HG03159 (cell line): ENCODE data around the gene SLFNL1.

ENCODE experiments used
- ATAC-seq: cut with Tn5 transposase; IDR thresholded peaks from one replicate; pipeline ENCODE4 v1.9.1; 2021; ENCODE audit warnings: mild to moderate bottlenecking, moderate library complexity; ENCODE audit not compliant: unreplicated experiment

SLFNL1 gene

GRCh38 chr1:41020654-41021053 is 871 bp downstream of the SLFNL1 start:
- no peak for ATAC-seq

- ATAC-seq, result no peak
These were observed 1.4 kb downstream of the SLFNL1 start for GRCh38 chr1:41020109-41020576.

GRCh38 chr1:41019353-41019745 is 2.2 kb downstream of the SLFNL1 start:
- ATAC-seq, result no peak

GRCh38 chr1:41018018-41018410 is 3.5 kb downstream of the SLFNL1 start:
- no peak for ATAC-seq

- ATAC-seq, result no peak
These were observed 4.1 kb downstream of the SLFNL1 start for GRCh38 chr1:41017141-41018017.

- no peak for ATAC-seq
These were observed 5.5 kb downstream of the SLFNL1 start for GRCh38 chr1:41015897-41016470.

GRCh38 chr1:41015281-41015896 is 6.1 kb downstream of the SLFNL1 start:
- no peak for ATAC-seq

GRCh38 chr1:41014871-41015270 is 6.7 kb downstream of the SLFNL1 start:
- ATAC-seq, result no peak

GRCh38 chr1:41013796-41014195 is 7.7 kb downstream of the SLFNL1 start:
- no peak for ATAC-seq

GRCh38 chr1:41013024-41013423 is 8.5 kb downstream of the SLFNL1 start:
- ATAC-seq, result no peak

GRCh38 chr1:41010345-41010744 is 11.2 kb downstream of the SLFNL1 start:
- no peak for ATAC-seq

GRCh38 chr1:41009466-41009865 is 12.1 kb downstream of the SLFNL1 start:
- ATAC-seq, result no peak

GRCh38 chr1:41006942-41007865 is 14.3 kb downstream of the SLFNL1 start:
- ATAC-seq, result no peak

GRCh38 chr1:41005876-41006275 is 15.6 kb downstream of the SLFNL1 start:
- no peak for ATAC-seq

- ATAC-seq, result peak; percentile 97
These were observed 17.8 kb downstream of the SLFNL1 start for GRCh38 chr1:41003640-41004220.

- ATAC-seq, result no peak
These were observed 18.3 kb downstream of the SLFNL1 start for GRCh38 chr1:41003127-41003639.

GRCh38 chr1:40998668-40999067 is 22.9 kb downstream of the SLFNL1 start:
- ATAC-seq, result no peak

- no peak for ATAC-seq
These were observed 24.4 kb downstream of the SLFNL1 start for GRCh38 chr1:40997096-40997495.

GRCh38 chr1:40989066-40989465 is 32.5 kb downstream of the SLFNL1 start:
- no peak for ATAC-seq

- ATAC-seq, result no peak
These were observed 33.2 kb downstream of the SLFNL1 start for GRCh38 chr1:40988280-40988679.
